SK-N-MC (cell line): ENCODE data around the gene C14orf132.
"Not testable (repeated sequence)": the region's sequence is repeated elsewhere in the genome, so short reads cannot be mapped to it uniquely, and the experiment has no call there.

Experiments used
- DNase-seq: peaks from one replicate; pipeline ENCODE4 v3.0.0-alpha.2; 2011; ENCODE audit warnings: low read depth, low spot score
- H3K27ac ChIP-seq: fragments of 200-600 bp; sonication (generic); 2 replicates; pipeline ENCODE4 v1.5.1; 2016; ENCODE audit warnings: mixed run types
- H3K36me3 ChIP-seq: fragments of 200-600 bp; sonication (generic); 2 replicates; pipeline ENCODE4 v1.6.1; 2017; ENCODE audit warnings: antibody characterized with exemption, low read length, mixed read lengths; ENCODE audit not compliant: insufficient read depth
- H3K4me3 ChIP-seq: fragments of 200-600 bp; sonication (generic); 2 replicates; pipeline ENCODE4 v1.5.1; 2016
- H3K9ac ChIP-seq: fragments of 200-600 bp; sonication (generic); 2 replicates; pipeline ENCODE4 v1.8.0; 2017; ENCODE audit warnings: mixed run types, mixed read lengths; ENCODE audit not compliant: insufficient read length
- H3K9me3 ChIP-seq: fragments of 200-600 bp; sonication (generic); 2 replicates; pipeline ENCODE4 v1.6.1; 2017; ENCODE audit warnings: low read depth, mild to moderate bottlenecking, antibody characterized with exemption, low read length, moderate library complexity, mixed read lengths
- EZH2 ChIP-seq: fragments of 200-600 bp; sonication (generic); IDR thresholded peaks from one replicate; pipeline ENCODE4 v1.6.1; 2017; ENCODE audit warnings: antibody characterized with exemption
- FOXP2 ChIP-seq: optimal IDR thresholded peaks from 2 replicates; pipeline ENCODE3; 2011; ENCODE audit warnings: mild to moderate bottlenecking, moderate library complexity; ENCODE audit not compliant: insufficient read depth; ENCODE audit errors: extremely low read length, control extremely low read depth
- POLR2AphosphoS5 ChIP-seq: IDR thresholded peaks from 2 replicates; pipeline ENCODE4 v1.6.1; 2012; ENCODE audit warnings: mild to moderate bottlenecking, low read depth, low read length, borderline replicate concordance

The C14orf132 gene

GRCh38 chr14:96038920-96039632 is at the start of gene C14orf132:
Gene C14orf132 (plus strand): TSS chr14:96039362. CDS start chr14:96039501, 139 bp downstream.
- Histone ChIP-seq H3K4me3 (peak within 1 kb of the TSS; percentile 94), H3K9ac (peak within 1 kb of the TSS; percentile 79), H3K36me3 (no peaks in the 10 kb centered on the region), H3K9me3 (no peaks in the 10 kb centered on the region), H3K27ac (no peak within 1 kb of the TSS)
- TF ChIP-seq EZH2 (no peak), FOXP2 (no peak), POLR2AphosphoS5 (peak; percentile 81)
- no peak for DNase-seq

DNA sequence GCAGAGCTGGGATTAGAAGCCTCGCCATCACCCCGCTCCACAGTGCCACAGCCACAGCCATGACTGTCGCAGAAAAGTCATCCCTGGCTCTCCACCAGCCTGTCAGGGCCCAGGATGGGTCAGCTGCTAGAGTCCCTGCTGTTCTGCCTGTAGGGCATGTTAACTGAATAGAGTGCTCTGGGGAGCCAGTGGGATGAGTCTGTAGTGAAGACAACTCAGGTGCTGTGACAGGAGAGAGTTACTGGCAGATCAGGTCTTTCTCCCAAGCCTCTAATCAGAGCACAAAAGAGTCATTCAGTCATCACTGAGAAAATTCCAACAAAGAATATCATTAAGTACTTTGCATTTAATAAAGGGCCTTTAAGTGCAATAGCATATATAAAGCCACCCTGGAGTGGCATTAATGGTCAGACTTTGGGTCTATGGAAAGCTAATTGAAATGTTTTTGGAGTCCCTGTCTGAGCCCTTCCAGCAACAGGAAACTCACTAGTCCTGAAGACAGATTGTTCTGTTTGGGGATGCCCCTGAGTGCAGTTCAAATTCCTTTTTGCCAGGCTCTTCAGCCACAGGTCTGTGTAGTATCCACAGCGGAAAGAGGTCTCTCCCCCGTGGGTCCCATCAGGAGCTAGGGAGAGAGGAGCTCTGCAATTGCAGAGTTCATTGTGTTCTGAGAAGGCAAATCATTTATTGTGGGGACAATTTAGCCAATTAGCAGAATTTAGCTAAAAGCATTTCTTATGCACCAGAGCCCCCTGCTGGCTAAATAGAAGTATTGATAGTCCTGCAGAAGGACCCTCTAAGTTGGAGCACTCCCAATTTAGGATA is 45.2 kb upstream of the C14orf132 start:
- Histone ChIP-seq H3K27ac (no peak overlapping the region), H3K36me3 (no peaks in the 10 kb centered on the region), H3K4me3 (no peak overlapping the region), H3K9me3 (no peaks in the 10 kb centered on the region), H3K9ac (no peak overlapping the region)
- no peak for TF ChIP-seq POLR2AphosphoS5
- no peak for TF ChIP-seq EZH2
- TF ChIP-seq FOXP2: no peak
- peak; percentile 32 for DNase-seq

DNA sequence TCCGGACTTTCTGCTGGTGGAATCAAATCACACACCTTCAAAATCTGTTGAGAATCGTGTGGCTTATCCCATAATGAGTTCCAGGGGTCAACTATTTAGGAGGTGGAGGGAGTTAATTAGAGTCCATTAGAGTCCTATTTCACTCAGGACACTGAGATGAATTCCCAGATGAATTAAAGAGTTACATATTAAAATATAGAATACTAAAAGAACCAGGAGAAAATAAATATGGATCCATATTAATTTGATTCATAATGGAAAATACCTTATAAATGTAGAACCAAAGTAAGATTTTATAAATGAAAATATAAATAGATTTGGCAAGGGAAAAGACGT is 44.6 kb upstream of the C14orf132 start:
- DNase-seq: no peak
- H3K4me3 ChIP-seq: no peak overlapping the region
- H3K36me3 ChIP-seq: no peaks in the 10 kb centered on the region
- H3K9ac ChIP-seq: no peak overlapping the region
- no peaks in the 10 kb centered on the region for H3K9me3 ChIP-seq
- TF ChIP-seq FOXP2 (no peak), EZH2 (no peak), POLR2AphosphoS5 (no peak)
- no peak overlapping the region for H3K27ac ChIP-seq

GRCh38 chr14:95998656-95999055 is 40.5 kb upstream of the C14orf132 start:
- H3K36me3 ChIP-seq: no peaks in the 10 kb centered on the region
- TF ChIP-seq POLR2AphosphoS5 (no peak), EZH2 (no peak), FOXP2 (no peak)
- H3K27ac ChIP-seq: no peak overlapping the region
- H3K9ac ChIP-seq: no peak overlapping the region
- no peak overlapping the region for H3K4me3 ChIP-seq
- no peak for DNase-seq
- H3K9me3 ChIP-seq: no peaks in the 10 kb centered on the region

- no peaks in the 10 kb centered on the region for H3K36me3 ChIP-seq
- TF ChIP-seq EZH2: no peak
- no peak for TF ChIP-seq POLR2AphosphoS5
- no peak for TF ChIP-seq FOXP2
- no peak overlapping the region for H3K27ac ChIP-seq
- H3K9me3 ChIP-seq: no peaks in the 10 kb centered on the region
- H3K9ac ChIP-seq: no peak overlapping the region
- no peak for DNase-seq
- H3K4me3 ChIP-seq: no peak overlapping the region
Observed at GRCh38 chr14:96001866-96002497, 37.2 kb upstream of the C14orf132 start.

DNA sequence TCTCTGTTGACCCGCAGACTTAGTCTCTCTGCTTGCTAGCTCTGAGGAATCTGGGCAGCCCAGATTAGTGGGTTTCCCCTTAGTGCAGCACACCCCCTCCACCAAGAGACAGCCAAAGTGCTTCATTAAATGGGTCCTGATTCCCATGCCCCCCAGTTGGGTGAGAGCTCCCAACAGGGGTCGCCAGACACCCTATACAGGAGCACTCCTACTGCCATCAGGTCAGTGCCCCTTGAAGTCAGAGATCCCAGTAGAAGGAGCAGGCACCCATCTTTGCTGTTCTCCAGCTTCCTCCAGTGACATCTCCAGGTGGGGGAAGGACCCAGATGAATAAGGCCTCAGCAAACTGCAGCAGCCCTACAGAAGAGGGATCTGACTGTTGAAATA is 36.7 kb upstream of the C14orf132 start:
- no peaks in the 10 kb centered on the region for H3K36me3 ChIP-seq
- no peak for TF ChIP-seq FOXP2
- DNase-seq: no peak
- H3K9me3 ChIP-seq: no peaks in the 10 kb centered on the region
- H3K27ac ChIP-seq: no peak overlapping the region
- H3K9ac ChIP-seq: no peak overlapping the region
- H3K4me3 ChIP-seq: no peak overlapping the region

DNA sequence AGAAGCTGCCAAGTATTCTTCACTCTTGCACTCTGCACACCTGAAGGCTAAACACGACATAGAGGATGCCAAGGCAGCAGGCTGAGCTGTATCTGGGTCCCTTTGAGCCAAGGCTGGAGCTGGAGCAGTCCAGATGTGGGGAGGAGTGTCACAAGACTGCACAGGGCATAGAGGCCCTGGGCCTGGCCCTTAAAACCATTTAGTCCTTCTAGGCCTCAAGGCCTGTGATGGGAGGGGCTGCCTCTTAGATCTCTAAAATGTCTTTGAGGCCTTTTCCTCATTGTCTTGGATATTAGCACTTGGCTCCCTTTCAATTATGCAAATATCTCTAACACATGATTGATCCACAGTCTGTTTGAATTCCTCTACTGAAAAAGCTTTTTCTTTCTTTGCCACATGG is 28.0 kb upstream of the C14orf132 start:
- TF ChIP-seq POLR2AphosphoS5: no peak
- no peak for TF ChIP-seq FOXP2
- TF ChIP-seq EZH2: no peak
- Histone ChIP-seq H3K9ac (no peak overlapping the region), H3K27ac (no peak overlapping the region), H3K36me3 (no peaks in the 10 kb centered on the region), H3K4me3 (no peak overlapping the region), H3K9me3 (no peaks in the 10 kb centered on the region)
- DNase-seq: no peak

DNA sequence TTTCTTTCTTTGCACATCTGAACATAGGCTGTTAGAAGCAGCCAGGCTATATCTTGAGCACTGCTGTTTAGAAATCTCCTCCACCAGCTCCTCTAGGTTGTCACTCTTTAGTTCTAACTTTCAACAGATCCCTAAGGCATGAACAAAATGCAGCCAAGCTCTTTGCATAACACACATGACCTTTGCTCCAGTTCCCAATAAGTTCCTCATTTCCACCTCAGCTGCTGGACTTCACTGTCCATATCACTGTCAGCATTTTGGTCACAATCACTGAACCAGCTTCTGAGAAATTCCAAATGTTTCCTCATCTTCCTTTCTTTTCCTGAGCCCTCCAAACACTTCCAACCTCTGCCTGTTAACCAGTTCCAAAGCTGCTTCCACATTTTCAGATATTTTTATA is 27.6 kb upstream of the C14orf132 start:
- H3K9me3 ChIP-seq: no peaks in the 10 kb centered on the region
- no peak overlapping the region for H3K4me3 ChIP-seq
- DNase-seq: no peak
- H3K36me3 ChIP-seq: no peaks in the 10 kb centered on the region
- H3K27ac ChIP-seq: no peak overlapping the region
- no peak overlapping the region for H3K9ac ChIP-seq
- TF ChIP-seq FOXP2 (no peak), POLR2AphosphoS5 (no peak), EZH2 (no peak)

DNA sequence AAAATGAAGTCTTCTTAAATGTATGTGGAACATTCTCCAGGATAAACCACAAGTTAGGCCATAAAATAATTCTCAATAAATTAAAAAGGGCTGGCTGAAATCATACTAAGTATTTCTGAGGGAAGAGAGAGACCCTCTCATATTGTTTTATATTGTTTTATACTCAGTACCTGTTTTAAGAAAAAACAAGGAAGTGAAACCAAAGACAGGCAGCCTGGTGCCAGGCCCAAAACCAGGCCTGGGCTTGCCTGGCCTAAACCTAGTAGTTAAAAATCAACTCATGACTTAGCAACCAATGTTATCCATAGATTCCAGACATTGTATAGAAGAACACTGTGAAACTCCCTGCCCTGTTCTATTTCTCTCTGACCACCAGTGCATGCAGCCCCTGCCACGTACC is 26.4 kb upstream of the C14orf132 start:
- not testable (repeated sequence) for H3K9ac ChIP-seq, H3K9me3 ChIP-seq, H3K36me3 ChIP-seq, H3K4me3 ChIP-seq, DNase-seq, H3K27ac ChIP-seq
